ENCODE measurements around the gene PTRHD1.
A peak's percentile ranks its signal among the peaks of the same experiment; 100 is the strongest.

Gene PTRHD1, protein sequence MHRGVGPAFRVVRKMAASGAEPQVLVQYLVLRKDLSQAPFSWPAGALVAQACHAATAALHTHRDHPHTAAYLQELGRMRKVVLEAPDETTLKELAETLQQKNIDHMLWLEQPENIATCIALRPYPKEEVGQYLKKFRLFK

DNA sequence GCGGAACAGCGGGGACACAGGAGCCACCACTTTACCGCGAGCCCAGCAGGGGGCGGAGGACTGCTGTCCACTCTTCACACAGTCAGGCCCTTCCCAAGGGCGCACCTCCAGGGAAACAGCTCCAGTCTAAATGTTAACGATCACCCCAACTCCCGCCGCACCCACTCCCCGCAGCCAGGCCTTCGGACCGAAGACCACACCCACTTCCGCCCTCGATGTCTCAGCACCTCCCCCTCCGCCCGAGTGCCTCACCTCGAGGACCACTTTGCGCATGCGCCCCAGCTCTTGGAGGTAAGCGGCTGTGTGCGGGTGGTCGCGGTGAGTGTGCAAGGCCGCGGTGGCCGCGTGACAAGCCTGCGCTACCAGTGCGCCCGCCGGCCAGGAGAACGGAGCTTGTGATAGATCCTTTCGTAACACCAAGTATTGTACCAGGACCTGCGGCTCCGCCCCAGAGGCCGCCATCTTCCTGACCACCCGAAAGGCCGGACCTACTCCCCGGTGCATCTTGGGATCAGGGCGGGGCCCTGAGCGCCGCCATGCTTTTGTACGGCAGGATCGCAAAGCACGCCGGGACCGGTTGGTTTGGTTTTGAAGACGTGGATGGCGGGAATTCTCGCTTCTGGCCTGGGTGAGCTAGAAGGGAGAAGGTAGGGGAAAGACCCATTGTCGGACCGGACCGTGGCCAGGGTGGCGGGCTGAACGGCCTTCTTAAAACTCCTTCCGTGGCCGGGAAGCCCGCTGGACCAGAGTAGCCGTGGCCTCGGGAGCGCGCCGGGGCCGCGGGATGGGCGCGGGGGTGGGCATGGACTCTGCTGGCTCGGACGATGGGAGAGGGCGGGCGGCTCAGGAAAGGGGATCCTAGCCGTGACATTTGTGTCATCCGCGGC, at the start of gene PTRHD1, which contains the start of gene CENPO:
Gene PTRHD1, minus strand, starts transcription at position 518 of the 887 bp plus-strand sequence. Its CDS starts 14 bp downstream, at position 504.
Gene CENPO, plus strand, starts transcription at position 552 of the 887 bp plus-strand sequence. CDS start 495 bp downstream, outside the sequence.
- peak; percentile 77 for DNase-seq (ENCODE audit: low read depth)

DNA sequence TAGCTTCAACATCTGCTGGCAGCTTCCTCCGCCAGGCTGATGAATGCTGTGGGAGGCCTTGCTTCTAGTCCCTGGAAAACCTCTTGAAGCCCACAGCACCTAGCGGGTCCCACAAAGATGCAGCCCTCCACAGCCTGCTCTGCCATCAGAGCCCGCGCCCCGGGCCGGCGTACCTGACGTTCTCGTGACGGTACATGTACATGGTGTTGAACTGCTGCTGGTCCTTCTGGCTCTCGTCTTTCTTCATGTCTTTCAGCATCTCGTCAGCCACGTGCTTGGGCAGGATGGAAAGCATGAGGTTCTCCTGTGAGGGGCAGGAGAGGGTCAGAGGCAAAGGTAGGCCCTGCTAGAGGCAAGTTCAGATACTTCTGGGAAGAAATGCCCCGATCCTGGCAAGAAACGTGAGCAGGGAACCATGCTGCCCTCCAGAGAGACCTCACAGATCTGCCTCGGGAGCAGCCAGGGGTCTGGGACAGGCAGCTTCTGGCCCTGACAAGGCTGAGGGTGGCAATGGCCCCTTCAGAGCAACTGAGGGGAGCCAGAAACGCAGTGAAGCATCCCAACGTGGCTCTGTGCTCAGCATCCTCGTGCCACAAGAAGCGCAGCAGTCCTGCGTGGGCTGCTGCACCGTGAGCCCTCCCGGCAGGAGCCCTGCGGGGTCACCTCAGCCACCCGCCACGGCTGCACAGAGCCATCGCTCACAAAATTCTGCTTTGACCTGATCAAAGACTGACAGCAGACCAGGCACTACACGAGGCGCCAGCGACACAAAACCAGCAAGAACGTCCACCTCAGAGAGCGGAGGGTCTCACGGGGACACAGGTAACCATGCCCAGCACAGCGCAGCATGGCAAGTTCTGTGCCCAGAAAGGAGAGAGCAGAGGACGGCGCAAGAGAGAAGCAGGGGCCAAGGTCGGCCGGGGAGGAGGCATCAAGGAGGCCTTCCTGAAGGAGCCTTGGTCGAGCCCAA, 49.2 kb upstream of the PTRHD1 start:
- DNase-seq (ENCODE audit: low read depth), result no peak

DNA sequence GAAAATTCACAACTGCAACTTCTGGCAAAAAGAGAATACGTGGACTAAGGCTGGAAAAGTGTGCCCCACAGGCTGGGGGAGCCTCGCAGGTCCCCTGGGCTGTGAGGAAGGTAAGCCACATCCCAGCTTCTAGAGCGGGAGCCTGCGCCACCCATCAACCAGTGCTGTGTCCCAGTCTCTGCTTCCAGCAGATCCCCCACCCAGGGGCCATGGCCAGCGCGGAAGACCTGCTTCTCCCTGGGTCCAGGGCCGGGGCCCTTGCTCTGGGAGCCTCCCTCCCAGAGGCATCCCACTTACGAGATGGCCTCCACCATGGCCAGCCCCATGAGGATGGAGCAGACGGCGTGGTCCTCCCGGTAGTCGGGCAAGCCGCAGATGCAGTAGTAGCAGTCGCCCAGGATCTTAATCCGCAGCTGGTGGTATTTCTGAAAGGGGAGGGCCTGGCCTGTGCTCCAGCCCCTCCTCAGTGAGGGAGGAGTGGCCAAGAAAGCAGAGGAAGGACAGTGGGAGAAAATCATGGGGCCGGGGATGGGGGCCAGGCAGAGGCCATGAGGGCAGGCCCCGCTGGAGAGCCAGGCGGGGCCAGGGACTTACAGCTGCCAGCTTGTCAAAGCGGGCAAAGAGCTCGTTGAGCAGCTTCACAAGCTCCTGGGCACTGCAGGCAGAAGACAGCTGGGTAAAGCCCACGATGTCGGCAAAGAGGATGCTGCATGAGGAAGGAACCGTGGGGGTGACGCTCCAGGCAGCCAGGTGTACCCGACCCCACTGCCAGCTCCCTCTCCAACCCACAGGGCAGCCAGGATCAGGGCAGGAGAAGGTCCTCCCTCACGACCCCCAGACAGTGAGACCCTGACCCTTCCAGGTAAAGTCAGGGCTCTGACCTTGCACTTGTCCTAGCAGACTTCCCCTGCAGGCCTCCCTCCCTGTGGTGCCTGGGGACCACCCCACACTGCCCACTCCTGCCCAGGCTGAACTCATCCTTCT, 48.1 kb upstream of the PTRHD1 start:
- no peak for DNase-seq (ENCODE audit: low read depth)

DNA sequence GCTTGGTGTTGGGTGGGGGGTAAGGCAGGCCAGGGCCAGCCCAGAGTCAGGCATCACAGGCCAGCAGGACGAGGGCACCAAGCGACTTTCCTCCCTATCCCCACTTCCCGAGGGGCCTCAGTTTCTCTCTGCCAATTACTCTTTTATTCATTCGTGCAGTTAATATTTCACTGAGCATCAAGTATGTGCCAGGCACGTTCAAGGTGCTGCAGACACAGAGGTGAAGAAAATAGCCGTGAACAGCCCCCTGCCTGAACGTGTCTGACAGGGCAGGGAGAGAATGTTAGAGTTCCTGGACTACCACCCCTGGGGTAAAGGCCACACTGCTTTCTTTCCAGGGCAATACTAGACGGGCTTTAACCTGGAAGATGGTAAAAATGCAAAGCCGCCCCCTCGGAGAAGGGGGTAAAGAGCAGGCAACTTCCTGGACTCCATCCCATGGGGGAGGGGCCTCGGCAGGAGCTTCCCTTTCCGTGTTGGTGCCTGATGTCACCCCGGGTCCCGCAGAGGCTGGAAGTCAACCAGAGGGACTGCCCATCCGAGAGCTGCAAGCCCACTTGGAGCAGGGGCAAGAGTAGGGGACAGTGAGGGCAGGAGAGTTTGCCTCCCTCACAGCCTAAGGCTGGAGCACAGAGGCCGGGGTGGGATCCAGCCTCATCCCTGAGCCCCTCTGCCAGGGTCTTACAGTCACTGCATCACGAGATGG, 47.1 kb upstream of the PTRHD1 start:
- DNase-seq (ENCODE audit: low read depth), result no peak

DNA sequence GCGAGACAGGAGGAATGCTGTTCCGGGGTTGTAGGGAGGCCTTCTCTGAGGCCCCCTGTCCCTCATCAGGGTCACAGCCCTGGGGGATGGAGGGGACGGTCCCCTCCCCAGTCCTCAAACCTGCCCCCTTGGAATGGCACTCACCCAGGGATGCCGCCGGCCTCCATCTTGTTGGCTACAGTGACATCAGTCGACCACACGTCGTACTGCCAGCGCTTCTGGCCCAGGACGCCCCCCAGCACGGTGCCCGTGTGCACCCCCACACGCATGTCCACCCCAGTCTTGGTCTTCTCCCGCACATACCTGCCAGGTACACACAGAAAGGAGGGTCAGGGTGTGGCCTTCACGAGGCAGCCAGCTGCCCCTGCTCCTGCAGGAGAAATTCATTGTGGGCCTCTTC, 46.5 kb upstream of the PTRHD1 start:
- DNase-seq (ENCODE audit: low read depth), result no peak

DNA sequence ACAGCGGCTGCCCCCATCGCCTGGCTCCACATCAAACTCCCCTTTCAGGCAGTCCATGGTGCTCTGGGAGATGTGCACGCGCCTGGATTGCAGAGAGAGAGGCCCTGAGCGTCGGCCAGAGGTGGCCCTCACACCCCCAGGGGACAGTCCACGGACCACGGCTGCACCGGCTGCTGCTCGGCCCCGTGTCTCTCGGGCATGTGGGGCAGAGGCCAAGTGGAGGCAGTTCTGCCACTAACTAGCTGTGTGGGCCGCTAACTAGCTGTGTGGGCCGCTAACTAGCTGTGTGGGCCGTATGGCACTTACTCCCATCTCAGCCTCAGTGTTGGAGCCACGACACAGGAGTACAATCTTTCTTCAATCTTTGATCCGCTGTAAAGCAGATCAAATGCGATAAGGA, 45.4 kb upstream of the PTRHD1 start:
- DNase-seq (ENCODE audit: low read depth), result no peak

DNA sequence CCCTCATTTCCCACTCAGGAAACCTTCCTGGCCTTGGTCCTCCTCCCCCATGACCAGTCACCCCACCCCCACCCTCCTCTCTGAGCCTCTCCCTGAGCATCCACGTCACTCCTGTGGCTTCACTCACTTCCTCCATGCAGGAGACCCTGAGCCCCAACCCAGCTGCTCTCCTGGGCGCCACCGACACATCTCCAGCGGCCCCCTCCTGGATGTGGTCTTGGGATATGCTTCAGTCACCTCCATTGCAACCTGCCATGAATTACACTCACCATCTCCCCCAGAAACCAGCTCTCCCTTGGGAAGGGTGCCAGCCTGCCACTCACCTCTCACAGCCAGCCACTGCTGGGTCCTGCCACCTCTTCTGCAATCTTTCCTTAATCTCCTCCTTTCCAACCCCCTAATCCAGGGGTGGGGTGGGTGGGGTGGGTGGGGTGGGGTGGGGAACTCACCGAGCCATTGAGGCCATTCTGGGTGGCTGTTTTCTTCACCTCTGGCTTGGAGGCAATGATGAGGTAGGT, 44.9 kb upstream of the PTRHD1 start:
- no peak for DNase-seq (ENCODE audit: low read depth)

DNA sequence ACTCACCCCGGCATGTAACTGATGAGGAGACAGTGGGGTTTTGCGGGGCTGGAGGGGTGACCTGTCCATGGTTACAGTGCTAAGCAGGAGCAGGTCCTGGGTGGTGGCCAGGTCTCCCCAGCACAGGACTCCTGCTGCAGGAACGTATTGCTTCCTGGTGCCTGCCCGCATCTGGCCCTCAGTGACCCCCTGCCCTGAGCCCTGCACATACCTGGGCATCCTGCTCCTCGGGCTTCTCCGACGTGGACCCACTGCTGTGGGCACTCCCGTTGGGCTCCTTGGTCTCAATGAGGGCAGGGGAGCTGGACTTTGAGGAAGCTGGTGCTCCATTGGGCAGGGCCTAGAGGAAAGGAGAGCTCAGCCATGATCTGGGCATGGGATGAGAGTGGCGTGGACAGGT, 43.5 kb upstream of the PTRHD1 start:
- DNase-seq (ENCODE audit: low read depth), result no peak

DNA sequence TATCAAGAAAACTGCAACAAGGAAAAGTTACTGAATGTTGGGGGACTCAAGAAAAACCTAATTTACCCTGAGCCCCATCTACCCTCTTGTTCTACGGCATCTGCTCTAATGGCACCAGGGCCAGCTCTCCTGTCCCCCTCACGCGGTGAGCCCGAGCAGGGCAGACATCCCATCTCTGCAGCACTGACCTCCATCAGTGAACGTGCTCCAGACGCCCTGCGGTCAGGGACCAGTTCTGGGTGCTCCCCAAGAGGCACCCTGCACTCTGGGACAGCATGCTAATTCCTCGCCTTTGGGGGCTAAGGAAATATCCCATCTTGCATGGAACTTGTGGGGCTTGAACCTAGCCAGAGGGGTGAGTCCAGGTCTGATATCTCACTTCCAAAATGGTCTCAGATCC, 43.0 kb upstream of the PTRHD1 start:
- DNase-seq (ENCODE audit: low read depth), result no peak

DNA sequence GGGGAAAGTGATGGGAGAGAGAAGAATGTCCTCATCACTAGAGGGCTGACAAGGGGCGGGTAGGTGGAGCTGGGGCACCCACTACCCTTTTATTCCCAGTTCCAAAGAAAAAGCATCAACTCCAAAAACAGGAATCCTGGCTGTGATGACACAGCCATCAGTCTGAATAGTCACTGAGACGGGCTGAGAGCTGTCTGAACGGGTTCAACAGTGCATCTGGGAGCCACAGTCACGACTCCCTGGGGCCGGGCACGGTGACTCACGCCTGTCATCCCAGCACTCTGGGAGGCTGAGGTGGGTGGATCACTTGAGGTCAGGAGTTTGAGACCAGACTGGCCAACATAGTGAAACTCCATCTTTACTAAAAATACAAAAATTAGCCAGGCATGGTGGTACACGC, 42.2 kb upstream of the PTRHD1 start:
- peak; percentile 31 for DNase-seq (ENCODE audit: low read depth)

DNA sequence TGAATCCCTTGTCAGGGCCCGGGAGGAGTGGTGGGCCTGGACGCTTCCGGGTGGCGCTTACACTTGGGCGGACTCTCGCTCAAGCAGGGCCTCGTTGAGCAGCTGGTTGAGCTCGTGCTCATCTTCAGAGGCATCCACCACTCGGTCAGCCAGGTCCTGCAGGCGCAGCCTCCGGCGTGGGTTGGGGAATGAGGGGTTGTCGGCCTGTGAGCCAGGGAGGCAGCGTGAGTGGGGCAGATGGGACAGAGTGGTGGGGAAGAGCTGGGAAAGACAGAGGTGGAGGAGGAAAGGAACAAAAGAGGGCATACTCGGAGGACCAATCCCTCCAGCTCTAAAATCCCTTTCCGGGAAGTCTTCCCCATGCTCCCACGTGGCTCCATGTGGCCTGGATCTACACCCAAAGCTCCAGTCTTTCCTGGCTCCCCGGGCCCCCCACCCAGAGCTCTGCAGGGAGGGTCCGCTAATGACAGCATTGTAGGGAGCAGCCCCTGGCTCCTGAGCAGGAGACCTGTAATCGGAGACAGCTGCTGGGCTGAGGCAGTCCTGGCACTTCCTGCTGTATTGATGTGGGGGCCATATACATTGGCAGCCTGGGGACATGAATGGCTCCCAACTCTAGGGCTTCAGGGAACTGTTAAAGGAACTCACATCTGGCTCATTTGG, 41.7 kb upstream of the PTRHD1 start:
- DNase-seq (ENCODE audit: low read depth), result no peak

DNA sequence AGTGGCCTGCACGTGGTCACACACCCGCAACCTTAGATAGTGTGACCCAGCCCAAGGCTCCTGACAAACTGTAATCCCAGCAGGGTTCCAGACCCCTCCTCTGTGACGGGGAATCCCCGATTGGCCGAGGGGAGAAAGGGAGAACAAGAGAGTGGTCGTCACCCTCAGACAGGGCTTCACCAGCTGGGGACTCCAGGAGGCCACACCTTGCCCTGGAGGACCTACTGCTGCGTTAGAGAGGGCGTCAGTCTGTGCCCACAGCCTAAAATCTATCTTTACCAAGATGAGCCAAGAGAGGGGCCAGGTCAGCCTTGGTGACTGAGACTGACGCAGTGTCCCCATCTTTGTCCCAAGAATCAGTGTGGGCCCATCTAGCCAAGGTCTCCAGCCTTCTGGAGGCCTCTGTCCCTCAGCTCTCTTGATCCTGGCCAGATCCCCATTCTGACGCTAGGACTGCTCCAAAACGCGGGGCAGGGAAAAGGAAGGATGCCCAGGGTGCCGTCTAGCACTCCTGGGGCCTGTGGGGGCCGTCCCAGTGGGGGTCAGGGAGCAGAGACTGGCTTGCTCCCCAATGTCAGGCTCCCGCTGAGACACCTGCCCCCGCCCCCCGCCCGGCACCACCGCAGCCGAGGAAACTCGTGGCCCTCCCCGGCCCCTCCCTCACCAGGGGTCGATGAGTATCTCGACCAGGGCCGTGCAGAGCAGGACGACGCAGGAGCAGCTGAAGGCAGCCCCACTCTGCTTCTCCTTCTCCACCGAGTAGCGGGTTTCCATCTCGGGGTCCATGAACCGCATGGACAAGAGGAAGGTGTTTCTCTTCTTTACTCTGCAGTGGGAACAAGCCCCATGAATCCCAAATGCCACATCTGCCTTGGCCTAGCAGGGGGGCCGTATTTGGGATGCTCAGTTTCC, 40.9 kb upstream of the PTRHD1 start:
- no peak for DNase-seq (ENCODE audit: low read depth)

DNA sequence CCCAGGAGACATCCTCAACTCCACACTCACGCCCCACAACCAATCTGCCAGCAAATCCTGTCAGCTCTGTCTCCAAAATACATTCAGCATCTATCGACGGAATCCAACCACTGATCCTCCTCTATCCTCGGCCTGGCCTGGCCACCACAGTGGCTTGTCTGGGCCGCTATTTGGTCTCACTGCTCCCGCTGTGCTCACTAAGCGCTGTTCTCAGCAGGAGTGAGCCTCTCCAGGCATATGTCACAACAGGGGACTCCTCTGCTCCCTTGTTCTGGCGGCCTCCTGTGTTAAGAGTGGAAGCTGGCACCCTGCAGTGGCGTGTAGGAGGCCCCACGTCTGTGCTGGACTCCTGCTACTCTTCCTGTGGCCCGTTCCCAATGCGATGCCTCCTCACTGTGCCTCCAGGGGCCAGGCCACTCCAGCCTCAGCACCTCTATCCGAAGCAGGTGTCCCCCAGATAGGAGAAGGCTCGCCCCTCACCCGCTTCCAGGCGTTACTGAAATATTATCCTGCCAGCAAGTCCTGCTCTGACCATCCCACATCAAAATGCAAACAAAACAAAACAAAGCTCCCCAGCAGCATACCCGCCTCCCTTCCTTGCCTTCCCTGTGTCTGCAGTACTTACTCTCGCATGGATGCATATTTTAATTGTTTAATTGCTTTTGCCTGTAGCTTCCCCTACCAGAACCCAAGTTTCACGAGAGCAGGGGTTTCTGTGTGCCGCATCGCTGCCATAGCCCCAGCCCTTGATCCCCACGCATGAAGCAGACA, 39.9 kb upstream of the PTRHD1 start:
- DNase-seq (ENCODE audit: low read depth), result no peak

DNA sequence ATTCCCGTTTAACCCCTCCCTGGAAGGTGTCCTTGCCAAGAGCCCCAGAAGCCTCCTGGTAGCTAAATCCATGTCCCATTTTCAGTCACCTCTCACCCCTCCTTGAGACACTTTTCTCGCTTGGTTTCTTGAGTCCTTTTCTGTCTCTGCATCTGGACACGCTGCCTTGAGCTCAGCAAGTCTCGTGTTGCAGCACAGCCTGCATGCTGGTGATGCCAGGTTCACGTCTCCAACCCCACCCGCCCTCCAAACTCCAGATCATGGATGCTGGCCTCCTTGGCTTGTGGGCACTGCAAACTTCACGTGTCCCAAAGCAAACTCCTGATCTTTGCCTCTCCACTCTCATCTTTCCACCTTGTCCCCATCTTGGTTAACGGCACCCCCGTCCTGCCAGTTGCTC, 39.3 kb upstream of the PTRHD1 start:
- no peak for DNase-seq (ENCODE audit: low read depth)

DNA sequence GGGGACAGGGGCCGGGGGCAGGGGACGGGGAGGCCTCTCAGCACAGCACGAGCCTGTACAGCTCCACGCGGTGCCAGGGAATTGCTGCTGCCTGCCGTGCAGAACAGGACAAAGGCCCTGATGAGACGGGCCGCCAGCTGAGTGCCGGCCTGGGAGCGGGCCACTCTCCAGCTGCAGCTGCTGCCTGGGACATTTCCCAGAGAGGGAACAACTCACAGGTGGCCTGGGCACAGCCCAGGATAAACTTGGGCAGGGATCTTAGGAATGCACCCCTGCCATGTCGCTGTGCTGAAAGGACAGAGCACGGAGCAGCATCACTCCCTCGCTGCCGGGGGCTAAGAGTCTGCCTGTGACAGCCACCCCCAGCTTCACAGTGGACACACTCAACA, 38.9 kb upstream of the PTRHD1 start:
- DNase-seq (ENCODE audit: low read depth), result no peak

DNA sequence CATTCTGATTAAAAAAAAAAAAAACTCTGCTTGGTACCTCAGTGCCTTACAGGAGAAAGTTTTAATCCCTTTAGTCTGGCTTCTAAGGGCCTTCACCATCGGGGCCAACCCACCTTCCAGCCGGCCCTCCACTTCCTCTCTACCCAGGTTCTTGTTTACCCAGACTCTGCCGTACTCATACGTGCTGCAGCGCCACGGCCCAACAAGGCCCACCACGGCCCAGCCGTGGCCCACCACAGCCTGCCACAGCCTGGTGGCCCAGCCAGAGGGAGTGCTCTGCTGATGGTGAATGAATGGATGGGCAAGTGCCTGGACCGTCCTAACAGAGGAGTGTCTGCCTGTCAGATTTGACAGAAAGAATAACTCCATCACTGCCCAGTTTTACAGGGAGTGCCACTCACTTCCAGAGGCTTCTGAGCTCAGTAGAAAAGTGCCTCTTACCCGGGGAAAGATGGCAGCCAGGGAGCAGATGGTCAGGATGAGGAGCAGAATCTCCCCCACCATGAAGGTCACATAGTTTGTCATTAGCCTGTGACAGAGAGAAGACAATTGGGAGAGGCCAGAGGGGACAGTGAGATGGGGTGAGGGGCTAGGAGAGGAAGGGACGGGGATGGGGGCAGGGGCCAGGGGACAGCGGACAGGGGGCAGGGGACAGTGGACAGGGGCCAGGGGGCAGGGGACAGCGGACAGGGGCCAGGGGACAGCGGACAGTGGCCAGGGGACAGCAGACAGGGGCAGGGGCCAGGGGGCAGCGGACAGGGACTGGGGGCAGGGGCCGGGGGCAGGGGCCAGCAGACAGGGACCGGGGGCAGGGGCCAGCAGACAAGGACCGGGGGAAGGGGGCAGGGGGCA, 38.3 kb upstream of the PTRHD1 start:
- no peak for DNase-seq (ENCODE audit: low read depth)

DNA sequence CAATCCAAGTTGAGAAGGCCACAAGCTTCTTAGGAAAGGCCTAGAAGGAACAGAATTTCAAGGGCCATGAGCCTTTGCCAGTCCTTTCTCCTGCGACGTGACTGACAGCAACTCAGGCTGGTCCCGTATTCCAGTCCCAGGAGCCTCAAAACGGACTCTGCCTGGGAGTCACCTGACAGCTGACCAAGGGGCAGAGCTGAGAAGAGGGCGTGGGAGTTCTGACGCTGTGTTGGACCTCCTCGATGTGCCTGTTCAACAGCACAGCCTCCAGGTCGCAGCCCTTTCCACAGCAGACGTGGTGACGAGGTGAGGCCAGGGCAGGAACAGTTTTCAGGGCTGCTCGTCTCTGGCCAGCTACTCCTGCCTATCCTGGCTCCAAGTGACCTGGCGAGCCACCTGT, 37.6 kb upstream of the PTRHD1 start:
- DNase-seq (ENCODE audit: low read depth), result no peak

Data from GM04503 (cell line).